ENCODE data around the gene CMIP. TPM values are rescaled to one million over a fixed set of nuclear protein-coding genes. Genes with fewer than 3 reads are reported as not detected.

The CMIP gene
- total RNA-seq, 4 donors from 2014 or later: 16.7 to 104 (median 43.6) TPM

DNA sequence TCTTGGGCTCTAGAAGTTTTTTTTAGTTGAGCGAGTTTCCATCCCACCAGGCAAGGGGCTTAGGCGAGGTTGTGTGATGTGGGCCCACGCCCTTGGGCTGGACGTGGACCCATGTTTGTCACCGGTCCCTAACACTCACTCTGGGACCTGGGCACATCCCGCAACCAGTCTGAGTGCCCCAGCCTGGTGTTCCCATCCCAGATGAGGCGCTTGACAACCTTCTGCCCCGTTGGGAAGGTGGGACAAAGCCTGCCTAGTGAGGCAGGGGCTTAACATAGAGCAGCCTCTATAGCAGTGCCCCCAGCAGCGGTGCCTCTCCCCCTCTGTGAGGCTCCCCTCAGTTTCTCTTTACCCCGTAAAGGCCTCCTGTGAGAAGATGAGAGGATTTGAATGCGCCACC lies 22.5 kb downstream of the CMIP start:
- TF ChIP-seq, protein P1, sequence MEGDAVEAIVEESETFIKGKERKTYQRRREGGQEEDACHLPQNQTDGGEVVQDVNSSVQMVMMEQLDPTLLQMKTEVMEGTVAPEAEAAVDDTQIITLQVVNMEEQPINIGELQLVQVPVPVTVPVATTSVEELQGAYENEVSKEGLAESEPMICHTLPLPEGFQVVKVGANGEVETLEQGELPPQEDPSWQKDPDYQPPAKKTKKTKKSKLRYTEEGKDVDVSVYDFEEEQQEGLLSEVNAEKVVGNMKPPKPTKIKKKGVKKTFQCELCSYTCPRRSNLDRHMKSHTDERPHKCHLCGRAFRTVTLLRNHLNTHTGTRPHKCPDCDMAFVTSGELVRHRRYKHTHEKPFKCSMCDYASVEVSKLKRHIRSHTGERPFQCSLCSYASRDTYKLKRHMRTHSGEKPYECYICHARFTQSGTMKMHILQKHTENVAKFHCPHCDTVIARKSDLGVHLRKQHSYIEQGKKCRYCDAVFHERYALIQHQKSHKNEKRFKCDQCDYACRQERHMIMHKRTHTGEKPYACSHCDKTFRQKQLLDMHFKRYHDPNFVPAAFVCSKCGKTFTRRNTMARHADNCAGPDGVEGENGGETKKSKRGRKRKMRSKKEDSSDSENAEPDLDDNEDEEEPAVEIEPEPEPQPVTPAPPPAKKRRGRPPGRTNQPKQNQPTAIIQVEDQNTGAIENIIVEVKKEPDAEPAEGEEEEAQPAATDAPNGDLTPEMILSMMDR (IDR thresholded peaks at IDR 0.05): no peak
- no peak for TF ChIP-seq POLR2A (IDR thresholded peaks at IDR 0.05)
- no peak for DNase-seq
- intact Hi-C loops (cut with DNase I; ENCODE audit: low total_unique reads): no loop called here
- Histone ChIP-seq H3K9me3 (no peaks in the 10 kb centered on the region), H3K4me3 (no peak overlapping the region), H3K27ac (no peak overlapping the region), H3K27me3 (no peaks in the 10 kb centered on the region), H3K4me1 (peaks cover 0 to 7% of the 10 kb centered on the region in 2 donors), H3K36me3 (no peaks in the 10 kb centered on the region)

GRCh38 chr16:81467815-81468214 lies 23.2 kb downstream of the CMIP start:
- intact Hi-C loops (cut with DNase I; ENCODE audit: low total_unique reads): no loop called here
- Histone ChIP-seq H3K27ac (no peak overlapping the region), H3K4me3 (no peak overlapping the region), H3K4me1 (peaks cover 0 to 9% of the 10 kb centered on the region in 2 donors), H3K9me3 (no peaks in the 10 kb centered on the region), H3K27me3 (no peaks in the 10 kb centered on the region), H3K36me3 (no peaks in the 10 kb centered on the region)
- TF ChIP-seq, protein P1 (IDR thresholded peaks at IDR 0.05): no peak
- TF ChIP-seq POLR2A (IDR thresholded peaks at IDR 0.05): no peak
- no peak for DNase-seq

- no peak for DNase-seq
- H3K27me3 ChIP-seq: no peaks in the 10 kb centered on the region
- H3K4me1 ChIP-seq: peaks cover 0 to 7% of the 10 kb centered on the region in 2 donors
- H3K27ac ChIP-seq: no peak overlapping the region
- intact Hi-C loops (cut with DNase I; ENCODE audit: low total_unique reads): no loop called here
- no peaks in the 10 kb centered on the region for H3K36me3 ChIP-seq
- no peaks in the 10 kb centered on the region for H3K9me3 ChIP-seq
- no peak overlapping the region for H3K4me3 ChIP-seq
- TF ChIP-seq, protein P1 (IDR thresholded peaks at IDR 0.05): no peak
- TF ChIP-seq POLR2A (IDR thresholded peaks at IDR 0.05): no peak
These were observed 23.8 kb downstream of the CMIP start for GRCh38 chr16:81468269-81468902.

DNA sequence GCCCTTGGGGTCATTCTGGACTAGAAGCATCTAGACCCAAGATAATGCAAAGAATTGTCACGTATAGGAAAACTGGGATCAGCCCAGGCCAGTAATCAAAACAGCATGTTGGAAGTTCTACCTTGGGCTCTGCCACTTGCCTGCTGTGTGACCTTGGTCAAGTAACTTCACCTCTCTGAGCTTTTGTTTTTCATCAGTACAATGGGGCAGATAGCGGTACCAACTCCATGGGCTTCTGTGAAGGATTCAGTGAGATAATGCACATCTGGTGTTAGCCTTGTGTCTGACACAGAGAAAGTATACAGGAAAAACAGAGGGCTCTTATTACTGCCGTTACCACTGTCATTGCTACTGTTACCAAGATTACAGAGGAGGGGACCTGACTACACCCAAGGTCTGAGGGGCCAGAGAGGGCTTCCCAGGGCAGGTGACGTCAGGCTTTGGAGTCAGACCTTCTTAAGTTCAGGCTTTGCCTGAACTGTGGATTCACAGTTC lies 24.6 kb downstream of the CMIP start:
- intact Hi-C loops (cut with DNase I; ENCODE audit: low total_unique reads): no loop called here
- no peaks in the 10 kb centered on the region for H3K27me3 ChIP-seq
- peaks cover 0 to 9% of the 10 kb centered on the region in 2 donors for H3K4me1 ChIP-seq
- H3K36me3 ChIP-seq: no peaks in the 10 kb centered on the region
- H3K27ac ChIP-seq: no peak overlapping the region
- no peak overlapping the region for H3K4me3 ChIP-seq
- DNase-seq: no peak
- TF ChIP-seq, protein P1 (IDR thresholded peaks at IDR 0.05): no peak
- no peak for TF ChIP-seq POLR2A (IDR thresholded peaks at IDR 0.05)
- H3K9me3 ChIP-seq: no peaks in the 10 kb centered on the region

GRCh38 chr16:81469710-81470535 lies 25.3 kb downstream of the CMIP start:
- TF ChIP-seq, protein P1 (IDR thresholded peaks at IDR 0.05): no peak
- TF ChIP-seq POLR2A (IDR thresholded peaks at IDR 0.05): no peak
- H3K9me3 ChIP-seq: no peaks in the 10 kb centered on the region
- no peak overlapping the region for H3K4me3 ChIP-seq
- peaks cover 0 to 14% of the 10 kb centered on the region in 2 donors for H3K4me1 ChIP-seq
- H3K27ac ChIP-seq: no peak overlapping the region
- DNase-seq: no peak
- no peaks in the 10 kb centered on the region for H3K36me3 ChIP-seq
- no peaks in the 10 kb centered on the region for H3K27me3 ChIP-seq
- intact Hi-C loops (cut with DNase I; ENCODE audit: low total_unique reads): no loop called here
